HCT116 (cell line): ENCODE data around the gene GARNL3. TPM values are rescaled to one million over a fixed set of nuclear protein-coding genes. Genes with fewer than 3 reads are reported as not detected.

Experiments used
- ATAC-seq: fragments of 200-7000 bp; cut with Tn5 transposase; 2 replicates; pipeline ENCODE4 v1.9.1; 2020; ENCODE audit warnings: mild to moderate bottlenecking, moderate library complexity
- BruUV-seq: library from RNA; stranded (reverse); fragments of 400-500 nt; replicated peaks from 2 replicates; lab custom pipeline; 2021; lab: Mats Ljungman, UMichigan
- CTCF ChIA-PET: fragments of 300-600 bp; sonication (Branson Sonifier 250); formaldehyde crosslinking; loops from one replicate; lab custom pipeline; 2021; ENCODE audit warnings: antibody characterized with exemption; lab: Charles Lee
- POLR2A ChIA-PET: fragments of 300-600, 350-600 bp; sonication (Branson Sonifier 250); formaldehyde crosslinking; loops from one replicate; lab custom pipeline; 2021; ENCODE audit warnings: antibody characterized with exemption; lab: Charles Lee
- RAD21 ChIA-PET, 2 experiments: fragments of 300-600 bp; sonication (Branson Sonifier 250); formaldehyde crosslinking; loops; one replicate each; lab custom pipeline; 2023; ENCODE audit warnings: low total read pairs in 2 of 2; ENCODE audit not compliant: uncharacterized antibody in 2 of 2, unreplicated experiment in 2 of 2, low non-redundant PET in 1 of 2; lab: Charles Lee
- DNase-seq: peaks from one replicate; pipeline ENCODE4 v3.0.0-alpha.2; 2010; ENCODE audit warnings: low read depth, low spot score
- H2AFZ ChIP-seq: fragments of 200-600 bp; shearing (Covaris generic), sonication (generic); 2 replicates; pipeline ENCODE4 v1.6.1; 2017; ENCODE audit warnings: low read depth, mixed run types, mixed read lengths, antibody characterized with exemption, low read length; ENCODE audit not compliant: poor library complexity, severe bottlenecking
- H3K27ac ChIP-seq: 2 replicates; pipeline ENCODE4 v1.5.1; 2012; ENCODE audit warnings: low read depth, low read length
- H3K27me3 ChIP-seq: fragments of 200-600 bp; sonication (generic); 2 replicates; pipeline ENCODE4 v1.6.1; 2016; ENCODE audit warnings: mixed run types, low read length, mixed read lengths; ENCODE audit not compliant: insufficient read depth
- H3K36me3 ChIP-seq, 2 experiments: fragments of 200-500 bp in 1 of 2; fragments of 200-600 bp in 1 of 2; sonication (Bioruptor generic) in 1 of 2; sonication (generic) in 1 of 2; 2 replicates each; pipeline versions ENCODE4 v1.5.1 to v1.6.1; 2014 to 2016; ENCODE audit warnings: low read length in 2 of 2, inconsistent platforms in 1 of 2, mixed read lengths in 1 of 2, mixed run types in 1 of 2; ENCODE audit not compliant: insufficient read depth in 2 of 2, control insufficient read depth in 1 of 2
- H3K4me1 ChIP-seq, 2 experiments: fragments of 200-600 bp in 1 of 2; sonication (generic) in 1 of 2; 2 replicates each; pipeline versions ENCODE4 v1.5.1 to v1.6.1; 2012 to 2017; ENCODE audit warnings: low read length in 2 of 2, inconsistent platforms in 1 of 2, mild to moderate bottlenecking in 1 of 2, mixed read lengths in 1 of 2, mixed run types in 1 of 2, moderate library complexity in 1 of 2; ENCODE audit not compliant: insufficient read depth in 2 of 2, control insufficient read depth in 1 of 2
- H3K4me2 ChIP-seq: fragments of 200-600 bp; sonication (generic); 2 replicates; pipeline ENCODE4 v1.6.1; 2017; ENCODE audit warnings: mixed run types, low read length, mixed read lengths
- H3K4me3 ChIP-seq, 2 experiments: fragments of 200-600 bp in 1 of 2; sonication (generic) in 1 of 2; replicated peaks in 1 of 2; 2 replicates each; pipeline ENCODE4 v1.5.1; 2011 to 2016; ENCODE audit warnings: low read length in 2 of 2, control low read depth in 1 of 2, low read depth in 1 of 2, mild to moderate bottlenecking in 1 of 2, mixed read lengths in 1 of 2, mixed run types in 1 of 2
- H3K79me2 ChIP-seq: fragments of 200-600 bp; sonication (generic); 2 replicates; pipeline ENCODE4 v1.6.1; 2017; ENCODE audit warnings: mild to moderate bottlenecking, mixed run types, low read length, moderate library complexity, mixed read lengths; ENCODE audit not compliant: insufficient read depth
- H3K9ac ChIP-seq: fragments of 200-600 bp; sonication (generic); 2 replicates; pipeline ENCODE4 v1.6.1; 2016; ENCODE audit warnings: low read length, mixed read lengths
- H3K9me2 ChIP-seq: fragments of 200-600 bp; sonication (generic), shearing (Covaris generic); 2 replicates; pipeline ENCODE4 v1.6.1; 2017; ENCODE audit warnings: mixed run types, mild to moderate bottlenecking, moderate library complexity; ENCODE audit not compliant: insufficient read depth
- H3K9me3 ChIP-seq, 2 experiments: fragments of 200-500 bp in 1 of 2; fragments of 200-600 bp in 1 of 2; sonication (Bioruptor generic) in 1 of 2; sonication (generic) in 1 of 2; 2 replicates each; pipeline ENCODE4 v1.6.1; 2014 to 2017; ENCODE audit warnings: low read length in 2 of 2, mixed read lengths in 2 of 2, inconsistent platforms in 1 of 2, low read depth in 1 of 2, mild to moderate bottlenecking in 1 of 2, mixed run types in 1 of 2, moderate library complexity in 1 of 2; ENCODE audit not compliant: control insufficient read depth in 1 of 2, insufficient read depth in 1 of 2
- H4K20me1 ChIP-seq: fragments of 200-600 bp; sonication (generic), shearing (Covaris generic); 2 replicates; pipeline ENCODE4 v1.6.1; 2017; ENCODE audit warnings: mixed run types, mild to moderate bottlenecking, moderate library complexity; ENCODE audit not compliant: insufficient read depth
- CBX3 ChIP-seq: IDR thresholded peaks from 2 replicates; pipeline ENCODE4 v1.6.1; 2012; ENCODE audit warnings: low read depth
- CEBPB ChIP-seq: IDR thresholded peaks from 2 replicates; pipeline ENCODE4 v1.6.1; 2012; ENCODE audit warnings: low read depth
- EGR1 ChIP-seq: IDR thresholded peaks from 2 replicates; pipeline ENCODE4 v1.6.1; 2012; ENCODE audit warnings: low read depth
- ELF1 ChIP-seq: IDR thresholded peaks from 2 replicates; pipeline ENCODE4 v1.6.1; 2012; ENCODE audit warnings: low read depth, borderline replicate concordance
- EZH2 ChIP-seq: fragments of 200-600 bp; sonication (generic); IDR thresholded peaks from 2 replicates; pipeline ENCODE4 v1.6.1; 2017; ENCODE audit warnings: antibody characterized with exemption, mixed run types
- EZH2phosphoT487 ChIP-seq: fragments of 200-600 bp; IDR thresholded peaks from 2 replicates; pipeline ENCODE4 v1.6.1; 2018; ENCODE audit warnings: antibody characterized with exemption, borderline replicate concordance
- FOSL1 ChIP-seq: IDR thresholded peaks from 2 replicates; pipeline ENCODE4 v1.6.1; 2012; ENCODE audit warnings: low read depth
- JUND ChIP-seq: IDR thresholded peaks from 2 replicates; pipeline ENCODE4 v1.6.1; 2012
- POLR2A ChIP-seq: IDR thresholded peaks from 2 replicates; pipeline ENCODE4 v1.7.0; 2011; ENCODE audit warnings: borderline replicate concordance; ENCODE audit not compliant: insufficient read depth, insufficient read length; ENCODE audit errors: extremely low read depth
- RAD21 ChIP-seq: IDR thresholded peaks from 2 replicates; pipeline ENCODE4 v1.6.1; 2012; ENCODE audit warnings: low read depth, mild to moderate bottlenecking
- SIN3A ChIP-seq: IDR thresholded peaks from 2 replicates; pipeline ENCODE4 v1.6.1; 2012; ENCODE audit warnings: low read depth
- SP1 ChIP-seq: IDR thresholded peaks from 2 replicates; pipeline ENCODE4 v1.6.1; 2012; ENCODE audit warnings: low read depth
- TCF7L2 ChIP-seq: IDR thresholded peaks from 2 replicates; pipeline ENCODE4 v1.7.0; 2011; ENCODE audit warnings: borderline replicate concordance, inconsistent platforms; ENCODE audit not compliant: insufficient read depth, insufficient read length; ENCODE audit errors: extremely low read depth
- YY1 ChIP-seq: IDR thresholded peaks from 2 replicates; pipeline ENCODE4 v1.6.1; 2011; ENCODE audit warnings: low read length, low read depth, moderate library complexity, mild to moderate bottlenecking; ENCODE audit not compliant: insufficient replicate concordance; ENCODE audit errors: extremely low read depth
- ZFX ChIP-seq: fragments of 450-650 bp; IDR thresholded peaks from 2 replicates; pipeline ENCODE4 v1.6.1; 2017
- ZNF274 ChIP-seq: fragments of 200-500 bp; sonication (Bioruptor generic); IDR thresholded peaks from 2 replicates; pipeline ENCODE4 v1.6.1; 2014; ENCODE audit warnings: mild to moderate bottlenecking, low read depth, low read length, inconsistent platforms
- intact Hi-C: fragments of 100-400 bp; cut with micrococcal nuclease; formaldehyde crosslinking; loops from 2 replicates; pipeline ENCODE4 v1.10.0; 2022
- total RNA-seq: library from RNA; stranded (reverse); gene quantifications from one replicate; pipeline ENCODE4 v1.2.1, GENCODE V29; 2021; ENCODE audit not compliant: unreplicated experiment
- TF ChIP-seq, protein P1 (sequence below): IDR thresholded peaks from 2 replicates; pipeline ENCODE4 v1.6.1; 2011; ENCODE audit warnings: mild to moderate bottlenecking, low read length, moderate library complexity; ENCODE audit not compliant: insufficient replicate concordance; ENCODE audit errors: extremely low read depth
- TF ChIP-seq, protein P2 (sequence below): IDR thresholded peaks from 2 replicates; pipeline ENCODE4 v1.6.1; 2012

The GARNL3 gene
- total RNA-seq, 1 experiment from 2014 or later, result 8.8 TPM

DNA sequence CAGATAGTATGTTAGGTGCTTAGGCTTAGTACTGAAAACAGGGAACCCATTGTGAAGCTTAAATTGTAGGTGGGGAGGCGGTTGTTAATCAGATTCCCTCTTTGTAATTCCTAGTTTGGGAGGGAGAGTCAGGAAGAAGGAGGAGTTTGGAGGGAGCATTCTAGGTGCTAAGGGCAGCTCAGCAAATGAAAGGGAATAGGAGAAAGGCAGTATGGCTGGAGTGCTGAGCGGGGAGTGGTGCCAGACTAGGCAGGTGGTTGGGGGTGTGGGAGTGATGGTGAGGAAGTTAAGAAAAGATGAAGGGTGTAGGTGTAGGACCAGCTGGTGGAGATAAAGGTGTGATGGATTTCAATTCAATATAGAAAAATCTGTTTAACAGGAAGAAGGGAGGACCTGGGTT is 11.1 kb upstream of the GARNL3 start:
- no peaks in the 10 kb centered on the region for H4K20me1 ChIP-seq
- H3K9ac ChIP-seq, result no peak overlapping the region
- no peaks in the 10 kb centered on the region for H3K27me3 ChIP-seq
- H3K79me2 ChIP-seq, result no peaks in the 10 kb centered on the region
- no TSS peak for BruUV-seq
- no peak overlapping the region for H3K4me3 ChIP-seq
- H3K4me1 ChIP-seq, result no peaks in the 10 kb centered on the region
- ChIA-PET CTCF (no interaction called here), RAD21 (no interaction called here), POLR2A (no interaction called here)
- no peak for ATAC-seq
- DNase-seq, result no peak
- no peaks in the 10 kb centered on the region for H3K36me3 ChIP-seq
- intact Hi-C loops, result no loop called here
- no peak overlapping the region for H3K27ac ChIP-seq
- TF ChIP-seq TCF7L2, result no peak
- TF ChIP-seq, protein P1, sequence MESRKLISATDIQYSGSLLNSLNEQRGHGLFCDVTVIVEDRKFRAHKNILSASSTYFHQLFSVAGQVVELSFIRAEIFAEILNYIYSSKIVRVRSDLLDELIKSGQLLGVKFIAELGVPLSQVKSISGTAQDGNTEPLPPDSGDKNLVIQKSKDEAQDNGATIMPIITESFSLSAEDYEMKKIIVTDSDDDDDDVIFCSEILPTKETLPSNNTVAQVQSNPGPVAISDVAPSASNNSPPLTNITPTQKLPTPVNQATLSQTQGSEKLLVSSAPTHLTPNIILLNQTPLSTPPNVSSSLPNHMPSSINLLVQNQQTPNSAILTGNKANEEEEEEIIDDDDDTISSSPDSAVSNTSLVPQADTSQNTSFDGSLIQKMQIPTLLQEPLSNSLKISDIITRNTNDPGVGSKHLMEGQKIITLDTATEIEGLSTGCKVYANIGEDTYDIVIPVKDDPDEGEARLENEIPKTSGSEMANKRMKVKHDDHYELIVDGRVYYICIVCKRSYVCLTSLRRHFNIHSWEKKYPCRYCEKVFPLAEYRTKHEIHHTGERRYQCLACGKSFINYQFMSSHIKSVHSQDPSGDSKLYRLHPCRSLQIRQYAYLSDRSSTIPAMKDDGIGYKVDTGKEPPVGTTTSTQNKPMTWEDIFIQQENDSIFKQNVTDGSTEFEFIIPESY, result no peak
- TF ChIP-seq EGR1, result no peak
- TF ChIP-seq EZH2phosphoT487, result no peak
- TF ChIP-seq RAD21, result no peak
- TF ChIP-seq SIN3A, result no peak
- no peak for TF ChIP-seq FOSL1
- TF ChIP-seq ZFX, result no peak
- TF ChIP-seq, protein P2, sequence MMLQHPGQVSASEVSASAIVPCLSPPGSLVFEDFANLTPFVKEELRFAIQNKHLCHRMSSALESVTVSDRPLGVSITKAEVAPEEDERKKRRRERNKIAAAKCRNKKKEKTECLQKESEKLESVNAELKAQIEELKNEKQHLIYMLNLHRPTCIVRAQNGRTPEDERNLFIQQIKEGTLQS, result no peak
- no peak for TF ChIP-seq ELF1
- no peak for TF ChIP-seq CEBPB
- TF ChIP-seq CBX3, result no peak
- TF ChIP-seq EZH2, result no peak
- TF ChIP-seq POLR2A, result no peak
- no peak for TF ChIP-seq SP1
- no peak for TF ChIP-seq ZNF274
- no peak for TF ChIP-seq YY1
- no peak for TF ChIP-seq JUND
- no peaks in the 10 kb centered on the region for H3K9me2 ChIP-seq
- H3K9me3 ChIP-seq, result no peaks in the 10 kb centered on the region
- H2AFZ ChIP-seq, result no peak overlapping the region
- H3K4me2 ChIP-seq, result no peak overlapping the region
